Measurements from ENCODE around the gene SHF. TPM values are rescaled to one million over a fixed set of nuclear protein-coding genes. Genes with fewer than 3 reads are reported as not detected.

The SHF gene
- total RNA-seq, 6 experiments from 2014 or later, result 2.1 to 3.1 (median 2.1) TPM

DNA sequence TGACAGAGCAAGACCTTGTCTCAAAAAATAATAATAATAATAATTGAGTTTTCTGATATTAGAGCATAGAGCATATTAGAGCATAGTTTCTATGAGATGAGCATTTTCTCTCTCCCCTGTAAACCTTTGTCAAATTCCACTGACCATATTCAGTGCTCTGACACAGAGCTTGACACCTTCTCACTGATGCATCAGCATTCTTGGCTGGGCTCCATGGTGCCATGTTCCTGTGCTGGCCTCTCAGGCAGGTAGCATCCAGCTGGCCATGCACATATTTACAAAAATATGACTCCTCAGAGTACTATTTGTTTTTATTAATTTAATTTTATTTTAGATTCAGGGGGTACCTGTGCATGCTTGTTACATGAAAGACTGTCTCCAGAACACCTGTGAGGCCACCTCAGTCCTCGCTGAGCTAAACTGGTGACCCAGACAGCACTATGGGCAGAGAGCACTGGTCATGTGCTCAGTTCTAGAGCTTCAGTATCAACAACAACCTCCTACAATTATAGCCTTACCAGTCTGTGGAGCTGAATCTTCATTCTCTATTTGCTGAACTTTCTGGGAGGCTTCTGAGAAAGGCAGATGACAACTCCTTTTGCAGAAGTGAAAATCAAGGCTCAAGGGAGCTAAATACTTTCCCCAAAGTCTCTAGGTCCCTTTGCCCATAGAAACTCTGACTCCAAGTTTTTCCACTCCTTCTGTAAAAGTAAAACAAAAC, 42.6 kb upstream of the SHF start:
- TF ChIP-seq, protein P1, sequence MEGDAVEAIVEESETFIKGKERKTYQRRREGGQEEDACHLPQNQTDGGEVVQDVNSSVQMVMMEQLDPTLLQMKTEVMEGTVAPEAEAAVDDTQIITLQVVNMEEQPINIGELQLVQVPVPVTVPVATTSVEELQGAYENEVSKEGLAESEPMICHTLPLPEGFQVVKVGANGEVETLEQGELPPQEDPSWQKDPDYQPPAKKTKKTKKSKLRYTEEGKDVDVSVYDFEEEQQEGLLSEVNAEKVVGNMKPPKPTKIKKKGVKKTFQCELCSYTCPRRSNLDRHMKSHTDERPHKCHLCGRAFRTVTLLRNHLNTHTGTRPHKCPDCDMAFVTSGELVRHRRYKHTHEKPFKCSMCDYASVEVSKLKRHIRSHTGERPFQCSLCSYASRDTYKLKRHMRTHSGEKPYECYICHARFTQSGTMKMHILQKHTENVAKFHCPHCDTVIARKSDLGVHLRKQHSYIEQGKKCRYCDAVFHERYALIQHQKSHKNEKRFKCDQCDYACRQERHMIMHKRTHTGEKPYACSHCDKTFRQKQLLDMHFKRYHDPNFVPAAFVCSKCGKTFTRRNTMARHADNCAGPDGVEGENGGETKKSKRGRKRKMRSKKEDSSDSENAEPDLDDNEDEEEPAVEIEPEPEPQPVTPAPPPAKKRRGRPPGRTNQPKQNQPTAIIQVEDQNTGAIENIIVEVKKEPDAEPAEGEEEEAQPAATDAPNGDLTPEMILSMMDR (IDR thresholded peaks at IDR 0.05), result no peak
- no peaks in the 10 kb centered on the region; the same call in 1 of the 2 replicates for H3K36me3 Mint-ChIP-seq (ENCODE audit: low read depth)
- no peak for DNase-seq
- H3K4me3 Mint-ChIP-seq, result no peak overlapping the region
- no peak overlapping the region for H3K27ac Mint-ChIP-seq
- no peaks in the 10 kb centered on the region for H3K4me1 Mint-ChIP-seq (ENCODE audit: low read depth)
- H3K9me3 Mint-ChIP-seq, result peaks cover 23% of the 10 kb centered on the region; the same call in 1 of the 2 replicates
- peaks cover 6% of the 10 kb centered on the region for H3K27me3 Mint-ChIP-seq (ENCODE audit: insufficient read depth)

DNA sequence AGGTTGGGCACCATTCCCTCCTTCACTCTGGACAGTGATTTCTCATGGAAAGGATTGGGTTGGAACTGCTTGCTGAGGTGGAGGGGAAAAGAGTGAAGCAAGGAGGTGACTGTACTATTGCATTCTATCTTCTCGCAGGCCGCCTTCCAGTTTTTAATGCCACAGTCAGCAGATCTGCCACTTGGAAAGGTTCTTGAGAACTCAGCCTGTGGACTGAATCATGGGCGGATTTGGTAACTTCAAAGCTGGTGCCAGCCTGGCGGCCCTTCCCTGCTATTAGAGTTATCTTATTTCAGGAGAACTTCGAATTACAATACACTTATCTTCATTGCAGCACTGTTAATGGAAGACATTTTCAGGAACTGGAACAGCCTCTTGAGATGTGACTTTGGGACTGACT, 41.2 kb upstream of the SHF start:
- Mint-ChIP-seq H3K27me3 (ENCODE audit: insufficient read depth) (peaks cover 7% of the 10 kb centered on the region), H3K9me3 (peaks cover 9% of the 10 kb centered on the region; the same call in 1 of the 2 replicates), H3K36me3 (ENCODE audit: low read depth) (no peaks in the 10 kb centered on the region), H3K27ac (no peak overlapping the region), H3K4me3 (no peak overlapping the region), H3K4me1 (ENCODE audit: low read depth) (no peaks in the 10 kb centered on the region)
- TF ChIP-seq, protein P1 (IDR thresholded peaks at IDR 0.05), result no peak
- no peak for DNase-seq

DNA sequence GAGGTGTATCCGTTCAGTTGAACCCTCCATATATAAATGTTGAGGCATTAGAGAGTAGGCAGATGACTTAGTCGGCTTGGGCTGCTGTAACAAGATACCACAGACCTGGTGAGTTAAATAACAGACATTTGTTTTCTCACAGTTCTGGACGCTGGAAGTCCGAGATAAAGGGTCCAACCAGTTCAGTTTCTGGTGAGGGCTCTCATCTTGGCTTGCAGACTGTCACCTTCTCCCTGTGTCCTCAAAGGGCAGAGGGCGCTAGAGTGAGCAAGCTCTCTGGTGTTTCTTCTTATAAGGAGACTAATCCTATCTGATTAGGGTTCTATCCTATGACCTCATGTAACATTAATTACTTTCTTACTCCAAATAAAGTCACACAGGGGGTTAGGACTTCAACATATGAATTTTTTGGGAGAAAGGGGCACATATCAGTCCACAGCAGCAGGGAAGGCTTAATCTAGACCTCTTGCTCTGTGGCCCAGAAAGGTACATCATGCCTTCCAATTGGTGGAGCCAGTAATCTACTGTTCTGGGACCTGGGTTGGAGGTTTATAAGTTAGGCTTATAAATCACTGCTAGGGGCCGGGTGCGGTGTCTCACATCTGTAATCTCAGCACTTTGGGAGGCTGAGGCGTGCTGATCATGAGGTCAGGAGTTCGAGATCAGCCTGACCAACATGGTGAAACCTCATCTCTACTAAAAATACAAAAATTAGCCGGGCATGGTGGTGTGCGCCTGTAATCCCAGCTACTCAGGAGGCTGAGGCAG, 37.9 kb upstream of the SHF start:
- H3K36me3 Mint-ChIP-seq (ENCODE audit: low read depth), result no peaks in the 10 kb centered on the region
- H3K27ac Mint-ChIP-seq, result no peak overlapping the region
- peaks cover 13% of the 10 kb centered on the region for H3K27me3 Mint-ChIP-seq (ENCODE audit: insufficient read depth)
- H3K4me3 Mint-ChIP-seq, result no peak overlapping the region
- no peaks in the 10 kb centered on the region for H3K9me3 Mint-ChIP-seq
- H3K4me1 Mint-ChIP-seq (ENCODE audit: low read depth), result no peaks in the 10 kb centered on the region
- TF ChIP-seq, protein P1 (IDR thresholded peaks at IDR 0.05), result no peak
- DNase-seq, result no peak

DNA sequence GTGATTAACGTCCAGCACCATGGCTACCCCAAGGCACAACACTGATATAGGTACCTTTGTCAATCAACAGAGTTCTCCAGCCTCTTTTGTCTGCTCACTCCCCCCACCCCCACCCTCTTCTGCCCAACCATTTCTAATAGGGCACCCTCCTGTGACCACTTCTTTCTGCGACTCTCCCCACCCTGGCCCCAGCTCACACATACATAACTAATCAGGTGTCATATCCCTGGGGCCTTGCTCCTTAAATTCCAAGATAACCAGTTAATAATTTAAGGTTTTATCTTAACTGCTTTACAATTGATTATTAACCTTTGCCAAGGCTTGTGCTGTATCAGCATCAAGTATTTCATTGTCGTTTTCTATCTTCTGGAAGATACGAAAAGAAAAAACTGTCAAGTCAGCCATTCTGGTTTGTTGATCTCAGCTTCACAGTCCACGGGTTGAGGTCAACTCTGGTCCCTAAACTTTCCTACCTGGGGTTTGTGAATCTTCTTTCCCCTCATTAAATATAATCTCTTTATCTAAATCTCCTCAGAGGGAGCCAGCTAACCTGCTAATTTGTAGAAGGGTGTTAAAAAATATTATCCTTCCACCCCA, 37.0 kb upstream of the SHF start:
- peaks cover 13% of the 10 kb centered on the region for H3K27me3 Mint-ChIP-seq (ENCODE audit: insufficient read depth)
- no peaks in the 10 kb centered on the region for H3K4me1 Mint-ChIP-seq (ENCODE audit: low read depth)
- DNase-seq, result no peak
- no peaks in the 10 kb centered on the region for H3K9me3 Mint-ChIP-seq
- no peak overlapping the region for H3K27ac Mint-ChIP-seq
- H3K4me3 Mint-ChIP-seq, result no peak overlapping the region
- TF ChIP-seq, protein P1 (IDR thresholded peaks at IDR 0.05), result no peak
- no peaks in the 10 kb centered on the region for H3K36me3 Mint-ChIP-seq (ENCODE audit: low read depth)

DNA sequence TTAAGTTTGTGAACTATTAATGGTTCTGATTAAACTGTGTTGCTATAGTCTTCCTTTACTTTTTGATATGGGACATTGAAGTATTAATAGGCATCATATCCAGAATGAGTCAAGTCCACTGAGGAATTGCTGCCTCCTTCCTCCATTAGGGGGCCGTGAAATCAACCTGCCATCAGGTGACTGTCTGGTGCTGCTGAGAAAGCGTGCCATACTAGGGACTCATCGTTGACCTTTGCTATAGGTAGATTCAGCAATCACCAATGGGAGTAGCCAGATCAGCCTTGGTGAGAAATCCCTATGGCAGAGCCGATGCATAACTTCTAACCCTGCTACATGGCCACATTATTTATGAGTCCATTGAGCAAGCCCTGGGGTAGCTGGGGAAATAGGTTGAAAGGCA, 34.2 kb upstream of the SHF start:
- Mint-ChIP-seq H3K9me3 (no peaks in the 10 kb centered on the region), H3K36me3 (ENCODE audit: low read depth) (no peaks in the 10 kb centered on the region), H3K27me3 (ENCODE audit: insufficient read depth) (peaks cover 16% of the 10 kb centered on the region), H3K27ac (no peak overlapping the region), H3K4me3 (no peak overlapping the region), H3K4me1 (ENCODE audit: low read depth) (peaks cover 6% of the 10 kb centered on the region; the same call in 1 of the 2 replicates)
- TF ChIP-seq, protein P1 (IDR thresholded peaks at IDR 0.05), result no peak
- no peak for DNase-seq
